ENCODE data around the gene NDUFA5.
"Not testable (repeated sequence)": the region's sequence is repeated elsewhere in the genome, so short reads cannot be mapped to it uniquely, and the experiment has no call there.

The NDUFA5 gene

GRCh38 chr7:123558289-123558874, 764 bp upstream of the NDUFA5 start:
- TF ChIP-seq CTCF (IDR thresholded peaks at IDR 0.05; ENCODE audit: insufficient read depth, missing control alignments): no peak
- DNase-seq (ENCODE audit: insufficient read length, low spot score) (no peak), FAIRE-seq (no peak)

GRCh38 chr7:123557016-123557397, 611 bp downstream of the NDUFA5 start:
- DNase-seq (ENCODE audit: insufficient read length, low spot score) (no peak), FAIRE-seq (no peak)
- no peak for TF ChIP-seq CTCF (IDR thresholded peaks at IDR 0.05; ENCODE audit: insufficient read depth, missing control alignments)

- no peak for TF ChIP-seq CTCF (IDR thresholded peaks at IDR 0.05; ENCODE audit: insufficient read depth, missing control alignments)
- FAIRE-seq: no peak
- no peak for DNase-seq (ENCODE audit: insufficient read length, low spot score)
Observed at GRCh38 chr7:123555484-123555883, 2.1 kb downstream of the NDUFA5 start.

- FAIRE-seq (no peak), DNase-seq (ENCODE audit: insufficient read length, low spot score) (no peak)
- TF ChIP-seq CTCF (IDR thresholded peaks at IDR 0.05; ENCODE audit: insufficient read depth, missing control alignments): no peak
Observed at GRCh38 chr7:123553159-123553558, 4.5 kb downstream of the NDUFA5 start.

- DNase-seq (ENCODE audit: insufficient read length, low spot score) (no peak), FAIRE-seq (no peak)
- TF ChIP-seq CTCF (IDR thresholded peaks at IDR 0.05; ENCODE audit: insufficient read depth, missing control alignments): no peak
Observed at GRCh38 chr7:123552641-123553040, 5.0 kb downstream of the NDUFA5 start.

GRCh38 chr7:123552134-123552533, 5.5 kb downstream of the NDUFA5 start:
- DNase-seq (ENCODE audit: insufficient read length, low spot score); FAIRE-seq: not testable (repeated sequence)

GRCh38 chr7:123548406-123548805, 9.2 kb downstream of the NDUFA5 start:
- FAIRE-seq: no peak
- TF ChIP-seq CTCF (IDR thresholded peaks at IDR 0.05; ENCODE audit: insufficient read depth, missing control alignments): no peak
- no peak for DNase-seq (ENCODE audit: insufficient read length, low spot score)

GRCh38 chr7:123539871-123540270, 17.7 kb downstream of the NDUFA5 start:
- DNase-seq (ENCODE audit: insufficient read length, low spot score) (no peak), FAIRE-seq (no peak)
- TF ChIP-seq CTCF (IDR thresholded peaks at IDR 0.05; ENCODE audit: insufficient read depth, missing control alignments): no peak
